GM12878 (cell line): ENCODE results near the gene ZNF526. TPM values are rescaled to one million over a fixed set of nuclear protein-coding genes. Genes with fewer than 3 reads are reported as not detected.

ENCODE experiments used
- BRCA1 ChIP-seq: IDR thresholded peaks from 2 replicates; pipeline ENCODE4 v1.6.1; 2011; ENCODE audit warnings: low read depth, low read length, improper control_type of control experiment
- HSF1 ChIP-seq: fragments of 150-350 bp; IDR thresholded peaks from 2 replicates; pipeline ENCODE4 v1.6.1; 2014; ENCODE audit warnings: mild to moderate bottlenecking, low read depth, low read length
- IKZF1 ChIP-seq: fragments of 450-650 bp; conservative IDR thresholded peaks from 2 replicates; pipeline ENCODE4 v1.6.1; 2017; ENCODE audit warnings: antibody characterized with exemption, mild to moderate bottlenecking
- IKZF2 ChIP-seq, 2 experiments: fragments of 450-650 bp; IDR thresholded peaks; 2 replicates each; pipeline ENCODE4 v1.6.1; 2017; ENCODE audit warnings: mild to moderate bottlenecking in 2 of 2, moderate library complexity in 2 of 2
- MTA2 ChIP-seq: fragments of 450-650 bp; IDR thresholded peaks from 2 replicates; pipeline ENCODE4 v1.6.1; 2016; ENCODE audit warnings: low read depth, mild to moderate bottlenecking, moderate library complexity
- NFYA ChIP-seq: IDR thresholded peaks from 2 replicates; pipeline ENCODE4 v1.6.1; 2011; ENCODE audit warnings: low read depth, mild to moderate bottlenecking, low read length, improper control_type of control experiment, borderline replicate concordance
- NKRF ChIP-seq: fragments of 450-650 bp; conservative IDR thresholded peaks from 2 replicates; pipeline ENCODE4 v1.6.1; 2017; ENCODE audit warnings: mild to moderate bottlenecking, moderate library complexity
- PRDM15 ChIP-seq: fragments of 450-650 bp; formaldehyde crosslinking; IDR thresholded peaks from 2 replicates; pipeline ENCODE4 v1.4.0; 2020; ENCODE audit warnings: mild to moderate bottlenecking, moderate library complexity
- RBBP5 ChIP-seq: fragments of 200-600 bp; sonication (generic); conservative IDR thresholded peaks from 2 replicates; pipeline ENCODE4 v1.6.1; 2016
- SIX5 ChIP-seq: IDR thresholded peaks from 2 replicates; pipeline ENCODE4 v1.6.1; 2011; ENCODE audit warnings: mild to moderate bottlenecking, low read depth, low read length, moderate library complexity; ENCODE audit not compliant: severe bottlenecking
- SMAD1 ChIP-seq: fragments of 450-650 bp; IDR thresholded peaks from 2 replicates; pipeline ENCODE4 v1.6.1; 2018; ENCODE audit warnings: mild to moderate bottlenecking, low read depth; ENCODE audit not compliant: partially characterized antibody
- SREBF2 ChIP-seq: IDR thresholded peaks from 2 replicates; pipeline ENCODE4 v1.6.1; 2012; ENCODE audit warnings: mild to moderate bottlenecking, low read length
- TCF3 ChIP-seq: IDR thresholded peaks from 2 replicates; pipeline ENCODE4 v1.6.1; 2012; ENCODE audit warnings: low read depth, mild to moderate bottlenecking, low read length, borderline replicate concordance; ENCODE audit not compliant: insufficient read depth
- YBX1 ChIP-seq: fragments of 450-650 bp; IDR thresholded peaks from 2 replicates; pipeline ENCODE4 v1.6.1; 2016; ENCODE audit warnings: antibody characterized with exemption
- ZBTB4 ChIP-seq: fragments of 450-650 bp; formaldehyde crosslinking; IDR thresholded peaks from 2 replicates; pipeline ENCODE4 v1.4.0; 2022; ENCODE audit warnings: mild to moderate bottlenecking, moderate library complexity
- ZNF622 ChIP-seq: fragments of 450-650 bp; IDR thresholded peaks from 2 replicates; pipeline ENCODE4 v1.6.1; 2017; ENCODE audit warnings: mild to moderate bottlenecking, inconsistent platforms
- polyA plus RNA-seq, 11 experiments: library from polyadenylated mRNA; depleted of rRNA in 4 of 11; unstranded in 6 of 11; stranded (reverse) in 5 of 11; fragments of >200 nt; fragmentation: Nextera tagmentation in 4 of 11; fragmentation: Illumina TruSeq in 1 of 11; extraction: Ambion mirVana in 4 of 11; extraction: Trizol in 1 of 11; gene quantifications; 1 replicate in 1 of 11; 2 replicates in 10 of 11; pipeline versions ENCODE4 v1.2.1 to v1.2.3, GENCODE V29; 2011 to 2016; ENCODE audit warnings: inconsistent platforms in 2 of 11, missing spikeins in 2 of 11, low read depth in 1 of 11
- total RNA-seq, 4 experiments: library from RNA; depleted of rRNA in 3 of 4; stranded (reverse); fragments of >200 nt in 3 of 4; fragmentation: Illumina TruSeq in 1 of 4; extraction: Trizol in 1 of 4; gene quantifications; 2 replicates each; pipeline versions ENCODE4 v1.2.1 to v1.2.3, GENCODE V29; 2013 to 2021

The ZNF526 gene
- total and polyA plus RNA-seq, 10 of the 15 experiments (the other 5 are each of a cell fraction or from before 2014, with no cell fraction given), result 1.8 to 18.3 (median 5.5) TPM

DNA sequence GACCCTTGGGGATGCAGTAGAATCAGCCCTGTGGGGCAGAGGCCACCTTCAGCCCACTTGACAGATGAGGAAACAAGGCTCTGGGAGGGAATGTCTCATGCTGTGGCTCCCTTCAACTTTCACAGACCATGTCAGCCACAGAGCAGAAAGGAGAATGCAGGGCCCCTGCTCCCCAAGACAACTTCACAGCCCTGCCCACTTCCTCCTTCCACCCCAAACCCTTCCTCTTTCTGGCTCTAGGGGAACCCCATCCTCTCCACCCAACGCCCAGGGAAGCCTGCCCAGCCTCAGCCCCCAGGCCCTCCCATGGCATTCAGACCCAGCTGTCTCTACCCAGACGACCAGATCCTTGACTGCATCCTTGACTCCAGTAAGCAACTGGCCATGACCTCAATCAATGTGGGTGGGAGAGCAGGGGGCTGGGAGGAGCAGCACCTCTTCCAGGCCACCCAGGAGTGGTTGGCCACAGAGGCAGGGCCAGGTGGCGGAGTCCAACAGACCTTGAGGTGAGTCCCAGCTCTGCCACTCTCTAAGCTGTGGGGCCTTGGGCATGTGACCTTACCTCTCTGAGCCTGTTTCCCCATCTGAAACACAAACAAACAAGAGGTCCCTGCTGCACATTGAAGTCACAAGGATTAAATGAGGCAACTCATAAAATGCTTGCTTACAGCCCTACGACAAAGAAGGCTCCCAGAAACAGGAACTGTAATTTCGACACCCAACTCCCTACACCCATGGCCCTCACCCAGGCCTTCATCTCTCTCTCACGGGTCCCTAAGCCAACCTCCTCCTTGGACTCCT lies 18.4 kb upstream of the ZNF526 start (continued):
- no peak for TF ChIP-seq HSF1
- TF ChIP-seq ZNF622, result no peak
- TF ChIP-seq BRCA1, result no peak
- TF ChIP-seq NFYA, result no peak
- no peak for TF ChIP-seq RBBP5
- TF ChIP-seq IKZF1, result peak; percentile 90
- TF ChIP-seq SIX5, result no peak
- no peak for TF ChIP-seq NKRF
- TF ChIP-seq IKZF2 (IDR thresholded peaks at IDR 0.05), result peak; percentile 85 to 87
- TF ChIP-seq ZBTB4 (CRISPR knock-in tag), result no peak
- TF ChIP-seq SMAD1, result no peak
- TF ChIP-seq SREBF2, result no peak
- no peak for TF ChIP-seq TCF3
- peak; percentile 61; the same call in 1 of the 2 replicates for TF ChIP-seq MTA2
- TF ChIP-seq YBX1, result no peak
- TF ChIP-seq PRDM15 (CRISPR knock-in tag), result no peak
